ENCODE results near the gene AFF3.

The AFF3 gene

DNA sequence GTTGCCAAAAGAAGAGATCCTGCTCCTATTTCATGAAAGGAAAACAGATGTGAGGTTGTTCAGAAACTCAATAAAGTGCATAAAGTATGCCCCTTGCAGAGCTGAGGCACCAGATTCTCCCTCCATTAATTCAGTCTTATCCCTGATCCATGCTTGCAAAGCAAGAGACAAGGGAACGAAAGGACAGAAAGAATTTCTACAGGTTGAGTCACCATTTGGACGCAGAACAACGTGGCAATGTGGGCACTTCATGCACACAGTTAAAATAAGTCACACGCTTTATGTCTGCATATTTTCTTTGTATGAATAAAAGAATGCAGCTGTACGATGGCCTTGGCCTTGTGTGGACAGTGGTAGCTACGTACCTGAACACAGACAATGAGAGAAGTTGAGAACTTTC is 330.8 kb downstream of the AFF3 start:
- peak; percentile 37 for DNase-seq

GRCh38 chr2:99810225-99810624 is 332.2 kb downstream of the AFF3 start:
- no peak for DNase-seq

GRCh38 chr2:99809259-99809900 is 333.0 kb downstream of the AFF3 start:
- DNase-seq = no peak

GRCh38 chr2:99808361-99809200 is 333.8 kb downstream of the AFF3 start:
- no peak for DNase-seq

GRCh38 chr2:99806758-99807157 is 335.6 kb downstream of the AFF3 start:
- DNase-seq = peak; percentile 71

- no peak for DNase-seq
Measured at GRCh38 chr2:99805930-99806476, 336.4 kb downstream of the AFF3 start.

DNA sequence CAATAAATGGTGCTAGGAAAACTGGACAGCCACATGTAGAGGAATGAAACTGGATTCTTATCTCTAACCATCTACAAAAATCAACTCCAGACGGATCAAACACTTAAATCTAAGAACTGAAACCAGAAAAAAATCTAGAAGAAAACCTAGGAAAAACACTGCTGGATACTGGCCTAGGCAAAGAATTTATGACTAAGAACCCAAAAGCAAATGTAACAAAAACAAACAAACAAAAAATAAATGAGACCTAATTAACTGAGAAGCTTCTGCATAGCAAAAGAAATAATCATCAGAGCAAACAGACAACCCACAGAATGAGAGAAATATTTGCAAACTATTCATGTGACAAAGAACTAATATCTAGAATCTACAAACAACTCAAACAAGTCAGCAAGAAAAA is 338.5 kb downstream of the AFF3 start:
- no peak for DNase-seq

GRCh38 chr2:99802734-99803133 is 339.7 kb downstream of the AFF3 start:
- DNase-seq = no peak

GRCh38 chr2:99801327-99801901 is 341.0 kb downstream of the AFF3 start:
- no peak for DNase-seq

DNA sequence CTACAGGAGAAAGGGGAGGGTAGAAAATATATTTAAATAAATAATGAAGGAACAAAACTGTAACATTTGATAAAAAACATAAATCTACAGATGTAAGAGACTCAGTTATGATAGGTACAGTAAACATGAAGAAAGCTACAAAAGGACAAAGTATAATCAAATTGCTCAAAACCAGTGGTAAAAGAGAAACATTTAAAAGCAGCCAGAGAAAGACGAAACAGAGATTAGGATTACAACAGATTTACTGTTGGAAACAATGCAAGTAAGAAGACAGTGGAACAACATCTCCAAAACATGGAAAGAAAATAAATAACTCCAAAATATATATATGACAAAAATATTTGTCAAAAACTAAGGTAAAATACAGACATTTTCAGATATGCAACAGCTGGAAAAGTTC is 344.9 kb downstream of the AFF3 start:
- no peak for DNase-seq

- DNase-seq = no peak
Measured at GRCh38 chr2:99794414-99794813, 348.0 kb downstream of the AFF3 start.

- no peak for DNase-seq
Measured at GRCh38 chr2:99793022-99793421, 349.4 kb downstream of the AFF3 start.

DNA sequence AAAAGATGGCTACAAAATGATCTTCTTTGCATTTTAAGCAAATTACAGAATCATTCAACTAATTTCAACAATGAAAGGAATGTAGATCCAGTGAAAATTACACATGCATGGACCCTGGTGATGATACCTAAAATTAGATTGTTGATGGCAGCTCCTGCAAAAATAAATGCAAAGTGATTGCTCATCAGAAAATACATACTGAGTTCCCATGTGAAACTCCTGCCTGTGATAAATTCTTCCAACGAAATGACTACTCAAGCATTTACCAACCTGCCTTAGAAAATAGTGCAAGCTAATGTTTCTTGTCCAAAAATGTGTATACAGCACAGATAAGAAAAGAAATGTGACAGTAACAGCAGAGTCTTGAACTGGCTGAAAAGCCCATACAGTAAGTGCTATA is 352.5 kb downstream of the AFF3 start:
- no peak for DNase-seq

- DNase-seq = no peak
Measured at GRCh38 chr2:99787769-99788382, 354.5 kb downstream of the AFF3 start.

DNA sequence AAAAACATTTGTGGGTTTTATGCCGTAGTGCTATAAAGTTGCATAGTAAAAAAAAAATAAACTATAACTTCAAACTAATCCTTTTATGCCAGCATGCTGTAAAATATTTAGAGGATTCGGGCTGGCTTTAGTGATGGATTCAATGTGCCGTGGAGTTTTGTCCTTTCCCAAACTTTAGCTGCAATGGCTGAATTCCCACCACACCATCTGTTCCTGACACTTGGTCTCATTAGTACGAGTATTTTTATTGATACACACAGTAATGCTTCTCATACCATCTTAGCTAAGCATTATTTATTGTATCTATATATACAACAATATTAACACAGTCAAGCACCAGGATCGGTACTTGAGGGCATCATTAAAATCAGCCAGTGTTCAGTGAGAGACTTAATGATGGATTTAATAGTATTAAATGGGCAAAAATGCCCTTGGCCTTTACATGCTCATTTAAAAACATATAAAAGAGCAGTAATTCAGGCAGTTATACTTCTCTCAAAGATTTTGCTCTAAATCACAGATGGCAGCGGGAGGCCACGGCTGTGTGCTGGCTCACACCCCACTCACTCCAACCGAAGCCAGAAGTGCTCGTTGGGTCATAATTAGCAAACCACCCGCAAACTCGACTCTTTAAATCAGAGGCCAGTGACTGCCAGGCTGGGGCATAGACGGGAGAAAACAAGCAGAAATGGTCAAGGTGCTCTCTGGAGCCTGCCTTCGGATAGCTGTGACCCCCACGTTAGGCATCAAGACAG is 355.6 kb downstream of the AFF3 start:
- DNase-seq = no peak

GRCh38 chr2:99784946-99785345 is 357.4 kb downstream of the AFF3 start:
- DNase-seq = no peak

DNA sequence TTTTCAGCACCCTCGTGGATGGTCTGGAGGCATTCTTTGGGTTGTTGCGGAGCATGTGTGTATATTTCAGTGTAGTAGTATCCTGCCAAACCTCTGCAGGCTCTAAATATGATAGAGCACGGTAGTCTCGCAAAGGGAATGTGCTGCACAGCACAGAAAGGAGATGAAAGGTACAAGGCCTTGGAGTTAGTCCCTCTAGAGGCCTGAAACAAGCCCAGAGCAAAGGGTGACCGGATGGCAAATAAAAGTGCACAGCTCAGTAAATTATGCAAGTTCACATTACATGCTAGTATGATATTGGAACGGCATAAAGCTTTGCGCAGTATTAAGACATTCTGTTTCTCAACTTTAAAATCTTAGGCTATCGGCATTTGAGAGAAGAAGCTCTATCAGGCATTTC is 358.1 kb downstream of the AFF3 start:
- no peak for DNase-seq

- DNase-seq = no peak
Measured at GRCh38 chr2:99780276-99780675, 362.1 kb downstream of the AFF3 start.

DNA sequence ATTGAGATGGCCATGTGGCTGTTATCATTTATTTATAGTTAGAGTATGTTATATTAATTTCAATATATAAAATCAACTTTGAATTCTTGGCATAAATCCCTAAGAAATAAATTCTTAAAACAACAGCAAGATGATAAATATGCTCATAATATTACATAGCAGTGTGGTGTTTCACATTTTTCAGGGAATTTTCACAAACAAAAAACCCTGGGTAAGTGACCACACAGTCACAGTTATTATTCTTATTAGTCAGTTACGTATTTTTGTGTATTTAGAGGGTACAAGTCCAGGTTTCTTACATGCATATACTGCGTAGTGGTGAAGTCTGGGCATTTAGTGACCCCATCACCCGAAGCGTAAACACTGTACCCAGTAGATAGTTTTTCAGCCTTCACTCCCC is 363.1 kb downstream of the AFF3 start:
- no peak for DNase-seq

DNA sequence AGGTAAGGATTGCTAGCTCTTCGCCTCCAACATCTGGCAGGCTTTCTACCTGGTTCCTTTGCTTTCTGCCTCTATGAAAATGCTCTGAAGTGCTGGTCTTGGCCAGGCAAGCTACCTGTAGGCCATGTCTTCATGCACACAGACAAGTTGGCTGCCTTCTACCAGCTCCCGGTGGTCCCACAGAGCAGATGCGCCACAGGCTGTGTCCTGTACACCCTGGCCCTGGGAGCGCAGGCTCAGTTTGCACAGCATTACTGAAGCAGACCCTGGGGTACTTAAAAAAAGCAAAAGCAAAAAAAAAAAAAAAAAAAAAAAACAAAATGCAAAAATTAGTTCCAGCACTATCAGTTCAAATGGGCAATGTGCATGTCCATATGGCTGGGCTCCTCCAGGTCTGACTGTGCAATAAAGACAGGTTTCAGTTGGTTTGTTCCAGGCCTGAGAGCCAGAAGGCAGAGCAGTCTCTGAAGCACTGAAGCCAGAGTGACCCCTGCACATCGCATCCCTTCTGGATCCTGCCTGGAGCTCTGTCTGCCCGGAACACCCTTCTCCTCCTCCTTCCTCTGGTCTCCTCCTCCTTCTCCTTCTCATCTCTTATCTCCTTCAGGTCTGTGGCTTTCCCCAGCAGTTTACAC is 364.6 kb downstream of the AFF3 start:
- DNase-seq = no peak

DNA sequence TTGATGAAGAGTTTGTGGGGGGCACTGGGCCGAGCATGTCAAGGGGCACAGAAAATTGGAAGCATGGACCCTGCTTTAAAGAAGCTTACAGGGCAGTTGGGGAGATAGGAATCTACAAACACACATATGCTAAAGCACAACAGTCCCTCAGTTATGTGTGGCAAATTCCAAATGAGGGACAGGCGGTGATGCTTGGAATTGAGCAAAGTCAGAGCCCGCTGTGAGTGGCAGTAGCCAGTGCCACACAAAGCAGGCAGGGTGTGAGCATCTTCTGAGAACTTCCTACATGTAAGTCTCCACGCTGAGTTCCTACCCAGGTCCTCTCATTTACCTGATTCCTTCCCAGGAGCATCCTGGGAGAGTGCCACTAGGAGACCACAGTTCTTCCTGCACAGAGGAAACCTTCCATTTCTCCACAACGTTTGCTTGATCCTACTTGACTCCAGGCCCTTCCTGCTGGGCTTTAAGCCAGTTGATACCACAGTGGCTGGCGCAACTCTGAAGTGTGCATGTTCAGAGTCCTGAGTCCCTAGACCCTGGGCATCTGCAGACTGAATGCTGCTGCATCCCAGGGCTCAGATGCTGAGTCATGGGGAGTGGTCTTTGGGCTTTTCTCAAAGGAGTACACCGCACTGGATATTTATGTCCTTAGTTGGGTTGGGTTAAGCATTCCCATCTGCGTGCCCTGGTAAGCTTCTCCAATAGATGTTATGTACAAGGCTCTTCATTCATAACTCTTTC is 365.3 kb downstream of the AFF3 start:
- DNase-seq = no peak

All from amniotic stem cell (primary cell).